A549 treated with CpdA at 1 μM for 4 hours (cell line): ENCODE measurements around the gene UBAC1. TPM values are rescaled to one million over a fixed set of nuclear protein-coding genes. Genes with fewer than 3 reads are reported as not detected.

Source experiments
- total RNA-seq: library from RNA; stranded (reverse); fragments of 200-300 nt; extraction: Qiagen RNA extraction; gene quantifications from 5 replicates; pipeline ENCODE4 v1.2.3, GENCODE V29; 2022; ENCODE audit warnings: low read depth

UBAC1 gene, protein sequence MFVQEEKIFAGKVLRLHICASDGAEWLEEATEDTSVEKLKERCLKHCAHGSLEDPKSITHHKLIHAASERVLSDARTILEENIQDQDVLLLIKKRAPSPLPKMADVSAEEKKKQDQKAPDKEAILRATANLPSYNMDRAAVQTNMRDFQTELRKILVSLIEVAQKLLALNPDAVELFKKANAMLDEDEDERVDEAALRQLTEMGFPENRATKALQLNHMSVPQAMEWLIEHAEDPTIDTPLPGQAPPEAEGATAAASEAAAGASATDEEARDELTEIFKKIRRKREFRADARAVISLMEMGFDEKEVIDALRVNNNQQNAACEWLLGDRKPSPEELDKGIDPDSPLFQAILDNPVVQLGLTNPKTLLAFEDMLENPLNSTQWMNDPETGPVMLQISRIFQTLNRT
- total RNA-seq, result 27.2 to 39.0 TPM (median 35.8 TPM) in 5 replicates

DNA sequence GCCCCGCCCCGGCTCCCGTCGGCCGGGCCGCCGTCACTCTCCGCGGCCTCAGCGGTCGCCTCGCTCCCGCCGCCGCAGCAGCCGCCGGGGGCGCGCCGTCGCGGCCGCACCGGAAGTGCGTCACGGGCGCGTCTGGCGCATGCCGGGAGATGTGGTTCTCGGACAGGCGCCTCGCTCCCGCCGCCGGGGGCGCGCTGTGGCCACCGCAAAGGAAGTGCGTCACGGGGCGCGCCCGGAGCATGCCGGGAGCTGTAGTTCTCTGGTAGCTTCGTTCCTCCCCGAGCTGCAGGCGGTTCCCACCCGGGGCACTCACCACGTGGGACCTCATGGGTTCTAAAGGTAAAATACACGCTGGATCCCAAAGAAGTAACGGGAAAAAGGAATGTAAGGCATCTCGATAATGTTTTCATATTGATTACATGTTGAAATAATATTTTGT is at the start of gene UBAC1:
Gene UBAC1 (minus strand): TSS at position 97 of the 439 bp plus-strand sequence. CDS start 211 bp downstream, outside the sequence.

DNA sequence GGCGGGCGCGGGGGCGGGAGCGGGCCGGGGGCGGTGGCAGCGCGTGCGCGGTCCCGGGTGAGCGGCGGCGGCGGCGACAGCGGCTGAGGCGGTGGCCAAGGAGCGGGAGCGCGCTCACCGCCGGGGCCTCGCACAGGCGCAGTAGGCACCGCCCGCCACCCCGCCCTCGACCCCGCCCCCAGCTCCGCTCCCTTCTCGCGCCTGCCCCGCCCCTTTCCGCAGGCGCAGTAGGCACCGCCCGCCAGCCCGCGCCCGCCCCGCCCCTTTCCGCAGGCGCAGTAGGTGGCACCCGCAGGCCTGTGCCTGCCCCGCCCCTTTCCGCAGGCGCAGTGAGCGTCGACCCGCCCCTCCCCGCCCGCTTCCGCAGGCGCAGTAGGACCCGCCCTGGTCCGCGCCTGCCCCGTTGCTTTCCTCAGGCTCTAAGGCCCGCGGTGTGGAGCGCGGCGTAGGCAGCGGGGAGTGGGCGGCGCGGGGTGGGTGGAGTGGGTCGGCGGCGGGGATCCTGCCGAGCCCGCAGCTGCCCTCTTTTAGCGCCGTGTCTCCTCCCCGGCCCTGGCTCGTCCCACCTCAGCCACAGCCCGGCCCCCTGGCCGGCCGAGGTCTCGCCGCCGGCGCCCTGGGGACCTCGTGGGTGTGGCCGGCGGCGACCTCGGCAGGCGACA is 53.6 kb downstream of the UBAC1 start, which contains the start of gene CAMSAP1:
Gene CAMSAP1 (minus strand): TSS at position 116 of the 662 bp plus-strand sequence. CDS start 387 bp downstream, outside the sequence.

Other genes with a start within 250 kb of the UBAC1 start
- gene CAMSAP1, start 53.8 kb downstream of the UBAC1 start, total RNA-seq, result 18.2 to 25.2 TPM (median 20.2 TPM) in 5 replicates
- 21.9 to 30.8 TPM (median 28.7 TPM) in 5 replicates for gene NACC2, start 133.9 kb upstream of the UBAC1 start, total RNA-seq
- 30.0 to 49.2 TPM (median 47.0 TPM) in 5 replicates for gene TMEM250, start 157.5 kb upstream of the UBAC1 start, total RNA-seq
- 0.08 to 0.12 TPM (median 0.09 TPM) in 4 of 5 replicates, not detected in the other for gene LHX3, start 243.8 kb upstream of the UBAC1 start, total RNA-seq